ENCODE measurements around the gene TRIO. TPM values are rescaled to one million over a fixed set of nuclear protein-coding genes. Genes with fewer than 3 reads are reported as not detected.

TRIO gene
- total RNA-seq, 1 experiment from 2014 or later, result 99.8 TPM

- Histone ChIP-seq H3K36me3 (ENCODE audit: insufficient read depth, low read length, poor library complexity, severe bottlenecking) (no peaks in the 10 kb centered on the region), H3K27ac (ENCODE audit: low read depth, low read length, poor library complexity, severe bottlenecking) (no peak overlapping the region), H3K4me1 (ENCODE audit: insufficient read depth, low read length, poor library complexity, severe bottlenecking) (no peaks in the 10 kb centered on the region), H3K27me3 (replicated peaks; ENCODE audit: insufficient read depth, low read depth, low read length, poor library complexity) (no peaks in the 10 kb centered on the region), H3K9me3 (ENCODE audit: low read depth, low read length, poor library complexity, severe bottlenecking) (no peaks in the 10 kb centered on the region), H3K4me3 (ENCODE audit: low read depth, low read length, poor library complexity, severe bottlenecking) (no peak overlapping the region)
- POLR2A ChIA-PET (ENCODE audit: low non-redundant PET), result no interaction called here
- TF ChIP-seq EZH2 (IDR thresholded peaks at IDR 0.05; ENCODE audit: borderline replicate concordance, low read depth, low read length, poor library complexity, severe bottlenecking), result no peak
- CTCF ChIA-PET, result no interaction called here
- intact Hi-C loops (cut with micrococcal nuclease; ENCODE audit: unreplicated experiment), result no loop called here
- DNase-seq (ENCODE audit: low spot score), result no peak
- no TSS peak for BruUV-seq (replicated peaks)
Measured at GRCh38 chr5:14286574-14287421, 143.7 kb downstream of the TRIO start.

- POLR2A ChIA-PET (ENCODE audit: low non-redundant PET), result no interaction called here
- H3K27ac ChIP-seq (ENCODE audit: low read depth, low read length, poor library complexity, severe bottlenecking), result no peak overlapping the region
Measured at GRCh38 chr5:14292766-14293658, 149.9 kb downstream of the TRIO start.

GRCh38 chr5:14295610-14296009 is 152.5 kb downstream of the TRIO start:
- Histone ChIP-seq H3K36me3 (ENCODE audit: insufficient read depth, low read length, poor library complexity, severe bottlenecking) (no peaks in the 10 kb centered on the region), H3K9me3 (ENCODE audit: low read depth, low read length, poor library complexity, severe bottlenecking) (no peaks in the 10 kb centered on the region), H3K4me1 (ENCODE audit: insufficient read depth, low read length, poor library complexity, severe bottlenecking) (peaks cover 18% of the 10 kb centered on the region), H3K4me3 (ENCODE audit: low read depth, low read length, poor library complexity, severe bottlenecking) (no peak overlapping the region), H3K27ac (ENCODE audit: low read depth, low read length, poor library complexity, severe bottlenecking) (no peak overlapping the region), H3K27me3 (replicated peaks; ENCODE audit: insufficient read depth, low read depth, low read length, poor library complexity) (no peaks in the 10 kb centered on the region)
- no TSS peak for BruUV-seq (replicated peaks)
- DNase-seq (ENCODE audit: low spot score), result no peak
- TF ChIP-seq CTCF (conservative IDR thresholded peaks at IDR 0.05; ENCODE audit: low read depth, low read length) (no peak), EZH2 (IDR thresholded peaks at IDR 0.05; ENCODE audit: borderline replicate concordance, low read depth, low read length, poor library complexity, severe bottlenecking) (no peak)
- CTCF ChIA-PET, result no interaction called here
- POLR2A ChIA-PET (ENCODE audit: low non-redundant PET), result no interaction called here
- intact Hi-C loops (cut with micrococcal nuclease; ENCODE audit: unreplicated experiment), result no loop called here

More at GRCh38 chr5:14292766-14293658, 149.9 kb downstream of the TRIO start:
- no TSS peak for BruUV-seq (replicated peaks)
- Histone ChIP-seq H3K27me3 (replicated peaks; ENCODE audit: insufficient read depth, low read depth, low read length, poor library complexity) (no peaks in the 10 kb centered on the region), H3K36me3 (ENCODE audit: insufficient read depth, low read length, poor library complexity, severe bottlenecking) (no peaks in the 10 kb centered on the region), H3K9me3 (ENCODE audit: low read depth, low read length, poor library complexity, severe bottlenecking) (no peaks in the 10 kb centered on the region), H3K4me3 (ENCODE audit: low read depth, low read length, poor library complexity, severe bottlenecking) (no peak overlapping the region), H3K4me1 (ENCODE audit: insufficient read depth, low read length, poor library complexity, severe bottlenecking) (peaks cover 4% of the 10 kb centered on the region)
- TF ChIP-seq EZH2 (IDR thresholded peaks at IDR 0.05; ENCODE audit: borderline replicate concordance, low read depth, low read length, poor library complexity, severe bottlenecking) (no peak), CTCF (conservative IDR thresholded peaks at IDR 0.05; ENCODE audit: low read depth, low read length) (no peak)
- DNase-seq (ENCODE audit: low spot score), result no peak
- CTCF ChIA-PET, result no interaction called here
- intact Hi-C loops (cut with micrococcal nuclease; ENCODE audit: unreplicated experiment), result no loop called here

Data from A673 (cell line).